CD1c-positive myeloid dendritic cell (primary cell): ENCODE results near the gene CTAGE9.
A peak's percentile ranks its signal among the peaks of the same experiment; 100 is the strongest.
"Not testable (repeated sequence)": the region's sequence is repeated elsewhere in the genome, so short reads cannot be mapped to it uniquely, and the experiment has no call there.

ENCODE experiments used
- DNase-seq: peaks from one replicate; pipeline ENCODE4 v3.0.0-alpha.2; 2016; ENCODE audit errors: extremely low spot score

The CTAGE9 gene

GRCh38 chr6:131710917-131711316 is at the start of gene CTAGE9:
TSS of gene CTAGE9 (minus strand) at chr6:131711017. CDS start at chr6:131711017, 0 bp downstream.
- not testable (repeated sequence) for DNase-seq

GRCh38 chr6:131758920-131759319 is 48.1 kb upstream of the CTAGE9 start:
- no peak for DNase-seq

GRCh38 chr6:131756039-131756438 is 45.2 kb upstream of the CTAGE9 start:
- no peak for DNase-seq

- no peak for DNase-seq
These were observed 44.8 kb upstream of the CTAGE9 start for GRCh38 chr6:131755597-131755996.

- no peak for DNase-seq
These were observed 44.1 kb upstream of the CTAGE9 start for GRCh38 chr6:131754715-131755567.

GRCh38 chr6:131754088-131754487 is 43.3 kb upstream of the CTAGE9 start:
- DNase-seq, result no peak

GRCh38 chr6:131751012-131751715 is 40.3 kb upstream of the CTAGE9 start:
- not testable (repeated sequence) for DNase-seq

- no peak for DNase-seq
These were observed 38.2 kb upstream of the CTAGE9 start for GRCh38 chr6:131749023-131749422.

- DNase-seq, result no peak
These were observed 37.1 kb upstream of the CTAGE9 start for GRCh38 chr6:131747821-131748353.

- DNase-seq, result no peak
These were observed 34.7 kb upstream of the CTAGE9 start for GRCh38 chr6:131745476-131745875.

- no peak for DNase-seq
These were observed 33.8 kb upstream of the CTAGE9 start for GRCh38 chr6:131744432-131745287.

- DNase-seq, result no peak
These were observed 31.0 kb upstream of the CTAGE9 start for GRCh38 chr6:131741688-131742393.

- DNase-seq, result no peak
These were observed 29.3 kb upstream of the CTAGE9 start for GRCh38 chr6:131740161-131740560.

- no peak for DNase-seq
These were observed 28.3 kb upstream of the CTAGE9 start for GRCh38 chr6:131739136-131739535.

GRCh38 chr6:131736811-131737210 is 26.0 kb upstream of the CTAGE9 start:
- no peak for DNase-seq

- DNase-seq, result no peak
These were observed 25.3 kb upstream of the CTAGE9 start for GRCh38 chr6:131736003-131736596.

GRCh38 chr6:131733376-131734016 is 22.7 kb upstream of the CTAGE9 start:
- peak; percentile 44 for DNase-seq

GRCh38 chr6:131731224-131731623 is 20.4 kb upstream of the CTAGE9 start:
- DNase-seq, result no peak

- DNase-seq, result peak; percentile 32
These were observed 19.4 kb upstream of the CTAGE9 start for GRCh38 chr6:131730264-131730663.

- DNase-seq, result no peak
These were observed 18.7 kb upstream of the CTAGE9 start for GRCh38 chr6:131729550-131729949.
